Fibroblast of peridontal ligament (primary cell): Measurements from ENCODE around the gene GLRA3.
"Not testable (repeated sequence)": the region's sequence is repeated elsewhere in the genome, so short reads cannot be mapped to it uniquely, and the experiment has no call there.

Experiments
- DNase-seq: peaks from one replicate; pipeline ENCODE4 v3.0.0-alpha.2; 2010; ENCODE audit errors: extremely low read depth

Gene GLRA3

DNA sequence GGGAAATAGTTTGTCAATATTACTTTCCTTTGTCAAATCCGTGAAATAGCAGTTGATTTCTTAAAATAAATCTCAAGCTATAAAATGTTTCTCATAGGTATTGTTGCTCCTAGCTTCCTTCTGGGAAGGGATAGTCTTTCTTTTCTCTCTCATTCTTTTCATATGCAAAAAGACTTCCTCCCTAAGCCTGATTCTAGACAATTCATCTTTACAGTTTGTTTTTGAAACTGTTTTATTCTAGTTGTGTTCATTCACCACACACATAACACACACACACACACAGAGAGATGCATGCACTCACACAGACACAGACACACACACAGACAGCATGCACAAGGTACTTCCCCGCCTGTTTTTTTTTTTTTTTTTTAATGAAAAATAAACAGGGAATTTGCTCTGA, 18.2 kb downstream of the GLRA3 start:
- no peak for DNase-seq

DNA sequence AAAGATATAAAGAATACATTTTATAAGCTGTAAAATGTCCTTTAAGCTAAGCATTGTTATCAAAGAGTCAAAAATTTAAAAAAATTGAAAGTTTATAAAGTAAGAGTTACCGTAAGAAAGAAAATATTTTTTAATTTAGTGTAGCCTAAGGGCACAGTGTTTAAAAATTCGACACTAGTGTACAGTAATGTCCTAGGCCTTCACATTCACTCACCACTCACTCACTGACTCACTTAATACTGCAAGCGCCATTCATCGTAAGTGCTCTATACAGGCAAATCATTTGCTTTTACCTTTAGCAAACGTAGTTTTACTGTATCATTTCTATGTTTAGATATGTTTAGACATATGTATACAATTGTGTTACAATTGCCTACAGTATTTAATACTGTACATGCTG, 20.2 kb downstream of the GLRA3 start:
- no peak for DNase-seq

DNA sequence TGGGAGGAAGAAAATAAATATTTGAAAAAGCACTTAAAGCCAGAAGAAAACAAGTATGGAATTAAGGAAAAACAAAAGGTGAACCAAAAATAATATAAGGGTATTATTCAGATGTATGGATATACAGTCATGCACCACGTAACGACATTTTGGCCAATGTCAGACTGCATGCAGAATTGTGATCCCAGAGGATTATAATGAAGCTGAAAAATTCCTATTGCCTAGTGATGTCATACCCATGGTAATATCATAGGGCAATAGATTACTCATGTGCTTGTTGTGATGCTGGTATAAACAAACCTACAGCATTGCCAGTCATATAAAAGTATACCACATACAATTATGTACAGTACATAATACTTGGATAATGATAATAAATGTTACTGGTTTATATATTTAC, 20.9 kb downstream of the GLRA3 start:
- no peak for DNase-seq

DNA sequence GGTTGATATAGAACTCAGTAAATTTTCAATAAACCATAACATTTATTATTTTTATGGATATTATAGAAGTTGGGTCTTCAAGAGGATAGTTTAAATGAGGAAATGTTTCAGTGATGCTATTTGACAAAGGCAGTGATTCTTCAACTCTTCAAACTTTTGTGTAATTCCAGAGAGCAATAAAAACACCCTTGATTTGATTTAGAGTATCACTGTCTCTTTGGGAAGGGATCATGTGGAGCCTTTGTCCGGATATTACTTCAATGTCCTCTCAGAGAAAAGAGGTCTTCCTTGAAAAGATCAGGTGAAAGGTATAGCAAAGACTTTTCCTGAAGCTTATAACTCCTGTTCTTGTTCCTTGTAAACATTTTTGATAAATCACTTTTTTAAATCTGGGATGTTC, 23.3 kb downstream of the GLRA3 start:
- no peak for DNase-seq

DNA sequence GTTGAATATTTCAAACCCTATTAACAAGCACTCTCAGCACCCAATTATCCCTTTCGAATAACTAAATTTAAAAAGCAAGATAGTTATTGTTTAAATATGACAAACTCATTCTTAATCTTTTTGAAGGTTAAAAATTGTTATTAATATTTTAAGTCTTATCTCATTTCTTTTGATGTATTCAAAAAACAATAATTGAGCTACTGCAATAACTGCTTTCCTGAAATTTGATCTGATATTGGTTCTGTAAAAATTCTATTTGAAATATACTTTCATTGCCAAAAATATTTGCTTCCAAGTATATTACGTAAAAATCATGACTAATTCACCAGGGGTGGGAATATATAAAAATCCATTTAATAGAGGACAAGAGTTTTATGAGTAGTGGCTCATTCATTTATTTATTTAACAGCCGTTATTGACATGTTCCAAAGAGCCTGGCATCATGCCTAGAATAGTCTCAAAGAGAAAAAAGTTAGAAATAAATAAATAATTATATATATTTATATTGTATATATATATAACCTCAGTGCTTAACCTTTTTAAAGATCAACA, 34.4 kb downstream of the GLRA3 start:
- DNase-seq, result no peak

DNA sequence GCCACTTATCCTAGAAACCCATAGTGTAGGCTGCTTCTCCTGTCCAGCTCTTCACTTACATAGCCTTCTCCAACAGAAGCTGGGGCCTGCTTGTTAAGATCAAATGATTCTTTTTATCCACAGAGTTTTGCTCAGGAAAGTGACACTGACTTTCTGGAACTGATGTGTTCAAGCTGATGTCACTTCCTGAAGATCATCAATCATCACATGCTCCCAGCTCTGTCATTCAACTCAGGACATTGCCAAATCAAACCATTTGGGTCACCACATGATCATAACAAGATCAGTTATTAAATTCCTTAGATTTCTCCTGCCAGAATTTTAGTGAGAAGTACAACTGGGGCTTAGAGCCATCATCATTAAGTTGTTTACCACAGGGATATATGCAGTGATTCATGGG, 39.4 kb downstream of the GLRA3 start:
- DNase-seq, result no peak

DNA sequence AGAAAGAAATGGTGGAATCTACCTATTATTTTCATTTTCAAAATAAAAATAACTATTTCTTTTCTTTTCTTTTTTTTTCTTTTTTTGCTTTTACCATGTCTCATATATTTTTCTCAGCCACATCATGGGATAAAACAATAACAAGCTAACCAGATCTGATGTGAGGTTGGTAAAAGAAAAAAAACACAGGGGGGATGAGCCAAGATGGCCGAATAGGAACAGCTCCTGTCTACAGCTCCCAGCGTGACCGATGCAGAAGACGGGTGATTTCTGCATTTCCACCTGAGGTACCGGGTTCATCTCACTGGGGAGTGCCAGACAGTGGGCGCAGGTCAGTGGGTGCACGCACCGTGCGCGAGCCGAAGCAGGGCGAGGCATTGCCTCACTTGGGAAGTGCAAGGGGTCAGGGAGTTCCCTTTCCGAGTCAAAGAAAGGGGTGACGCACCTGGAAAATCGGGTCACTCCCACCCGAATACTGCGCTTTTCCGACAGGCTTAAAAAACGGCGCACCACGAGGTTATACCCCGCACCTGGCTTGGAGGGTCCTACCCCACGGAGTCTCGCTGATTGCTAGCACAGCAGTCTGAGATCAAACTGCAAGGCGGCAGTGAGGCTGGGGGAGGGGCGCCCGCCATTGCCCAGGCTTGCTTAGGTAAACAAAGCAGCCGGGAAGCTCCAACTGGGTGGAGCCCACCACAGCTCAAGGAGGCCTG, 50.6 kb downstream of the GLRA3 start:
- DNase-seq, result not testable (repeated sequence)

DNA sequence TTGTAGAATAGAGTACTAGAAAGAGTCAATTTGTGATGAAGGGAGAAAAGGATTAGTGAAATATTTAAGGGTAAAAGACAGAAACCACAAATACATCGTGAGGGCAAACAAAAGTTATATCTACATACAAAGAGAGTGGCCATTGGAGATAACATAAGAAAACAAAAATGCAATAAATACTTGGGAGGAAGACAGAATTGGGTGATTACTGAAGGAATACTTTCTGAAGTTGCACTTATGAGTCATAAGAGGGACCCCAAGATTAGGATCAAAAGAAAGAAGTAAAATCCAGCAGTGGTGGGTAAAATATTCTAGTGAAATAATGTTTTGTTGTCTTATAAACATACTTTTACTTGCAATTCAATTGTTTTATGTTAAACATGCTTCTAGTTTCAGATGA, 53.7 kb downstream of the GLRA3 start:
- no peak for DNase-seq

DNA sequence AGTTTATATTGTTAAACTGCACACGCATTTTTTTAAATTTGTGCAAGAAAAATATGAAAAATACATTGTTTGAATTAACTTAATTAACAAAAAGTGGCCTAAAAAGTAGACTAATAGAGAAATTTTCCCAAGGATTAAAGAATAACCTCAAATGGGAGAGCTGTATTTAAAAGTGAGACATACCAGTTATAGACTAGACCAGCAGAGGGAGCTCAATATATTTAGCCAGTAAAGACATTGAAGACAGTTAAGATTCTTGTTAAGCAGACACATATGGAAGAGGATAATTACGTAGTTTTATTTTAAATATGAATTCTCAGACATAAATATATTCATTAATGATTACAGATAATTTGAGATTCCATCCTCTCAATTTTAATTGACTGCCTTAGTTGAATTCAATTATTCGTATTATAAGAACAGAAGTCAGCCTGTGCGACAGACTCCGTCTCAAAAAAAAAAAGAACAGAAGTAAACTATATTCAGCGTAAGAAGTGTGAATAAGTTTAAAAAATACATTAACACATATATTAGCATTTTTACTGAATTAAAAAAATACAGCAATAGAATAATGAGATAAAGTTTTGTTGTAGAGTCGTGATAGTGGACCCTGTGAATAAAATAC, 64.8 kb downstream of the GLRA3 start:
- DNase-seq, result peak; percentile 80

DNA sequence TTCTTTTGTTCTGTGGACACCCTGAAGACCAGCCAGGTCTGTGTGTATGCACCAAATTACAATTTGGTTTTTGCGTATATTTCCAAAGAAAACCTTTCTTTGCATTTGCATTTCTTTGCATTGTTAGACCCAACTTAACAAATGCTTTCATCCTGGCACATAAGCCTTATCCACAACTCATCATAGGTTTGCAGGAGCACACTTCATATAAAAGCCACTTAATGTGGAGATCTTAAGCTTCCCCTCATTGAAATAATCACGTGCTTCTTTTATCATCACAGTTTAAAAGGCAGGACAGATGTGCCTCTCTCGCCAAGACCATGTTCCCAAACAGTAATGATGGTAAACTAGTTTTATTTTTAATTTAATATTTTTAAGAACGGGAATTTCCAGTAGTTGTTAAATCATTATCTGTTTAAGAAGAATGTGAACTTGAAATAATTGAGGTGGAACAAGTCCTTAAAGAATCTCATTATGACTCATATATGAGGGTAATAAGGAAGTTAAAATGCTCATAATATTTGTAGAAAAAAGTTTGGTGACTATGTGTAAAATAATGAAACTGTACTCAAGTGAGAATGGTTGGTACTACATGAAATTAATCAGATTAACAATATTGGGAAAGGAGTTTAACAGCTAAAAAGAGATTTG, 65.5 kb downstream of the GLRA3 start:
- no peak for DNase-seq

DNA sequence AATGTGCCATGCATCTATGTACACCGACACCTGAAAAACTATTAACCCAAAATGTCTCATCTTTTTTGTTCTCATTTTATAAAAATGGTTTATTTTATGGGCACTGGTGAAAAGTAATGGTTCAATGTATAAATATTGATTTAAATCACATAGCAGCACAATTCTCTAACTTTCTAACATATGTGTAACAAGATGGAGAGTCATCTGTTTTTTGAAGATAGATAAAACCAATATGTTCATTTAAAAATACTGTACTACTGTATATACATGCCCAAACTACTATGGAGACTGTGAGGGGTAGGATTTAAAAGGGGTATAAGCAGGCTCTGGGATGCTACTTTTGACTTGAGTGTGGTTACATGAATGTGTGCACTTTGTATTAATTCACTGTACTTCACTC, 67.6 kb downstream of the GLRA3 start:
- no peak for DNase-seq

DNA sequence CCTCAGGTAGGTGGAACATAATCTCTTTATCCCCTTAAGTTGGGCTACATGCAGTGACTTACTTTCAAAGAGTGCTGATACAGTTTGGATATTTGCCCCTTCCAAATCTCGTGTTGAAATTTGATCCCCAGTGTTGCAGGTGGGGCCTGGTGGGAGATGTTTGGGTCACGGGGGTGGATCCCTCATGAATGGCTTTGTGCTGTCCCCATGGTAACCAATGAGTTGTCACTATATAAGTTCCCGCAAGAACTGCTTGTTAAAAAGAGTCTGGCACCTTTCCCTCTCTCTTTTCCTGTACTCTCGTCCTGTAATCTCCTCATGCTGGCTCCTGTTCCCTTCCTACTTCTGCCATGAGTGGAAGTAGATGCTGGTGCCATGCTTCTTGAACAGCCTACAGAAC, 71.3 kb downstream of the GLRA3 start:
- no peak for DNase-seq

DNA sequence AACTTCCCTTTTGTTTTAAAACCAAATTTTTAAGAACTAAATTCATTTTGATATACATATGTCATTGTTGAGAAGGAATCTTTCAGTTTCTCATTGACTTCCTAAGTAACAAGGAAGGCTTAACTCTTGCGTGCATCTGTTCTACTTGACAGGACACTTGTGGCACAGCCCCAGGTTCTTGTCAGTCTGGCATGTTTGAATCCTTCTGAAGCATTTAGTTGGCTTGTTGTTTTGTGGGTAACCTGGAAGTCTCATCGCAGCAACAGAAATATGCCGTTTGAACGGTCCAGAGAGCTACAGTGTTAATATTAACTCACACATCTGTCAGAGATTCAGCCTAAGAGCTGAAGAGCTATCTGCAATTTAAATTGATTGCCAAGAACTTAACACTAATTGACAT, 76.0 kb downstream of the GLRA3 start:
- no peak for DNase-seq

DNA sequence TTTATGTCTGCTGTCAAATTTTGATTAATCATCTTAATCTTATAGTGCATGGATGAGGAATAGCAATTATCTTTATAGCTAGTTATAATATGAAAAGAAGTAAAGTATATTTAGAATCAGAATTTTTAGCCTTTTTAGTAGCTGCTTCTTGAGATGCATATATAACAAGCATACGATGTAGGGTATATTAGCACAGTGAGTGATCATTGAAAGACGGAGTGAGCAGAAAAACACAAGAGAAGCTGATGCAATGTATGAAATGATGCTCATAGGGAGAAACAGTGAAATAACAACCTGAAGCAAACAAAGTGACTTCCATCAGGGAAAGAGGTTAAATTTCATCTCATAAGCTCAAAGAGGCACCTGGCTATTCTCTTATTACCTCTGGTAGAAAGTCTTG, 77.0 kb downstream of the GLRA3 start:
- DNase-seq, result no peak

DNA sequence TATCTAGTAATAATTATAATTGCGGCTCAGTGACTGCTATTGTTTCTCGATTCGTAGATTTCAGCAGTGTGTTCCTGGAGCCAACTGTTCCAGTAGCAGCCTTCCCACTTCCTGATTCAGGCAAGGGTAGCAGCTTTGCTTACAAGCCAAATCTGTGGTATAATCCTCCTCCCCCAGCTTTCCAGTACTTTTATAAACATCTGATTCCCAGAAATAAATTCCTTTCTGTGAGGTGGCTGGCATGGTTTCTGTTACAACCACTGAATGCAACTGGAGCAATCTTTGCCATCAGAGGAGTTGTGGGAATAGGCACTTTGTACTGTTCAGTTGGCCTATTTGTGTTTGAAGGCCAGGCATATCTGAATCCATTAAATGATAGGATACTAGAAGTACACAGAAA, 80.0 kb downstream of the GLRA3 start:
- peak; percentile 69 for DNase-seq

DNA sequence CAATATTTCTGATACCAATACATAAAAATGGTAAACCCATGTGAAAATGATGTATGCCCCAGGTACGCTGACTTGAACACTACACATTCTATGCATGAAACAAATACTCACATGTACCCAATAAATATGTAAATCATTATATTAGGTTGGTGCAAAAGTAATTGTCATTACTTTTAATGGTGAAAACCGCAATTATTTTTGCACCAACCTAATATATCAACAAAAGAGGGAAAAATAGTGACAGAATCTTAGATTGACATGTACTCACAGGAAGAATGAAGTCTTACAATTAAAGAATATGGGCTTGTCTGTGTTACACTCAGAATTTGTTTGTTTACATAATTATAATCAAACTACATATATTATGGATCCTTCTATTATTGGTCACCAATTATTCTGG, 82.3 kb downstream of the GLRA3 start:
- DNase-seq, result no peak

DNA sequence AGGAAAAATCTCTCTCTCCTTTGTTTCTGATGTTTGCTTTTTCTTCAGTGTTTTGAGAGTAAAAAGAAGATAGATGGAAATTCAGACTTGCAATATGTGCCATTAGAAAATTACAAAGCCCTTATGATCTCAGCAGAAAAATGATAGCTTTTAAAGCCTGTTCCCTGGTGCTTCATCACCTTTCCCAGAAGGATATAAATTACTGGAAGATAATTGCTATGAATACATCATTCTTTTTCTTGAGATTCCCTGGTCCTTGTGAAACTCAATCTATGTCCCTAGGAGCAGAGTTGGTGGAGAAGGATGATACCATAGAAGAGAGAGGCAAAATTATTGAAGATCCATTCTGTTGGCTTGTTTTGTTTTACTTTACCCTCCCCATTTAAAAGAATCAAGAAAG, 86.5 kb downstream of the GLRA3 start:
- DNase-seq, result no peak

DNA sequence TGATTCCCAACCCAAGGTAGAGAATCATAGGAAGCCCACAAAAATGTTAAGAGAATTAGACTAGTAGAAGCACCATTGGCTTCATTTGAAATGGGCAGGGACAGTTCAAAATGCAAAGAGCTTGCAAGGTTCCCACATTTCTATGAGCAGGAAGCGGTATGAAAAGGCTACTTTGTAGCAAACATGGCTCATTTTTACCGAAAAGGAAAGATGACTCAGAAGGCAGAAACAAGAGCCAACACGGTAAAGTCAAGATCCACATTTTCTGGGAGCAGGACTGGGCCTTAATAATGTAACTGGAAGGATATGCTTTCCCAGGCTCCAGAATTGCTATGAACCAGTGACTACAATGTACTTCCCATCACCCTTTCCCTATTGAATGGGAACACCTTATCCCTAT, 89.5 kb downstream of the GLRA3 start:
- DNase-seq, result no peak

DNA sequence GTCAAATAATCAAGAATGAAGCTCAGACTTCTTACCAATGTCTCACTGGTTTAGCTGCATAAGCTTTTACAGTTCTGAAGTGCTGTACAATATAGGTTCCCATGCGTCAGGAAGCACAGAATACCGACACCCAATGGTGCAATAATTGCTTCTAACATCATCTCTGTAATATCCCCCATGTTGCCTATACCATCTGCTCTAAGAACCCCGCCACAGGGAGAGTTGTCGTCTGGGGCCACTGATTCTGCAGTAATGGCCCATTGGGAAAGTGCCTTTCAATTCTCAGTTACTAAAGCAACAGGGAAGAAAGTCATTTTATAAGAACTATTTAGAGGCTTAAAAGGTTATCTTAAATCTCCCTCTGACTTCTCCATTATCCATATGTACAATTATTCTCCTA, 94.9 kb downstream of the GLRA3 start:
- DNase-seq, result no peak

DNA sequence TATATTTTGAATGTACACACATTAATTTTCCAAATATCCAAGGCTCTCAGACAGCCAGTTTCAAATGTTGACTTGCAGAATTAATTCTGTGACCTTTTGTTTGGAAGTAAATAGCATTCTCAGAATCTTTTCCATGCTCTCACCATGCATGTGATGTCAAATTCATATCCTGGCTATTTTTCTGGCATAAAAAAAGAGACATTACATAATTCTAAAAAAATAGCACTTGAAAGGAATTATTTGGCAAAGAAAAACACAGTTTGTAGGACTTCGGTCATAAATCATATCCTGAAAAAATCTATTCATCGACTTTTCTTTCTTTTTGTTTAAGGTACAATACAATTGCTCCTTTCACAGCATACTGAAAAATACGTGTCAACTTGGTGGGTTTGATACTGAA, 111.2 kb downstream of the GLRA3 start:
- no peak for DNase-seq

DNA sequence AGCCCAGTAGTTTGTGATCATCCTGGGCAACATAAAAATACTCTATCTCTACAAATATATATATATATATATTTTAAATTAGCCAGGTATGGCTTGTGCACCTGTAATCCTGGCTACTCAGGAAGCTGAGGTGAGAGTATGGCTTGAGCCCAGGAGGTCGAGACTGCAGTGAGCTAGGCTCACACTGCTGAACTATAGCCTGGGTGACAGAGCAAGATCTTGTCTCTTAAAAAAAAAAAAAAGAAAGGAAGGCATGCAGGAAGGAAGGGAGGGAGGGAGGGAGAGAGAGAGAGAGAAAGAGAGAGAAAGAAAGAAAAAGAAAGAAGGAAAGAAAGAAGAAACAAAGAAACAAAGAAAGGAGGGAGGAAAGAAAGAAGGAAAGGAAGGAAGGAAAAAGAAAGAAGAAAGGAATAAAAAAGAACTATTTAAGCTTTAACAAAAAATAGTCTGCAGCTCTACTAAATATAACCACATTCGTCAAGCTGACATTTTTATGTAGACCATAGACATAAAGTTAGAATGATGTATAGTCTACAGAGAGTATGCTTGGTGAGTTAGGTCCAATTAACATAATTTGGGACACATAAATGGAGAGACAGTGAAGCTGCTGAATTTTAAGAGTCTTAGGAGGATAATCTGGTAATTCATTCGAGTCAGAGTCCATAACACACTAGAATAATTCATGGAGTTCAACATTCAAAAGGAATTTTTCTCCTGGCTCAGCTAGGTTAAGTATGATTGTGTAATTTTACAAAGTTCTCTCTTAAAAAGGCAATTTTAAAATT, 111.9 kb downstream of the GLRA3 start:
- DNase-seq, result no peak
